Tibial nerve (tissue), 4 donors: ENCODE data around the gene ZFP42. TPM values are rescaled to one million over a fixed set of nuclear protein-coding genes. Genes with fewer than 3 reads are reported as not detected.
"Not testable (repeated sequence)": the region's sequence is repeated elsewhere in the genome, so short reads cannot be mapped to it uniquely, and the experiment has no call there.

ENCODE experiments used
- DNase-seq, 2 donors: peaks; one replicate each; pipeline ENCODE4 v3.0.0-alpha.2; 2019; ENCODE audit warnings: low spot score in 2 of 2
- H3K27ac ChIP-seq, 4 donors: fragments of 200-600 bp; sonication (generic) in 3 of 4; one replicate each; pipeline ENCODE4 v1.5.1; 2017 to 2019; ENCODE audit warnings: mild to moderate bottlenecking in 1 of 4
- H3K27me3 ChIP-seq, 2 donors: fragments of 200-600 bp; sonication (generic) in 1 of 2; one replicate each; pipeline versions ENCODE4 v1.5.1 to v1.6.0; 2017 to 2019
- H3K36me3 ChIP-seq, 3 donors: fragments of 200-600 bp; sonication (generic); one replicate each; pipeline ENCODE4 v1.5.1; 2018 to 2019
- H3K4me1 ChIP-seq, 4 donors: fragments of 200-600 bp; sonication (generic) in 3 of 4; one replicate each; pipeline ENCODE4 v1.5.1; 2017 to 2019
- H3K4me3 ChIP-seq, 4 donors: fragments of 200-600 bp; sonication (generic) in 3 of 4; one replicate each; pipeline ENCODE4 v1.5.1; 2017 to 2019; ENCODE audit warnings: mild to moderate bottlenecking in 1 of 4, moderate library complexity in 1 of 4
- H3K9me3 ChIP-seq, 4 donors: fragments of 200-600 bp; sonication (generic) in 3 of 4; one replicate each; pipeline ENCODE4 v1.5.1; 2017 to 2019
- CTCF ChIP-seq, 5 experiments: fragments of 200-600 bp in 3 of 5; fragments of 450-650 bp in 2 of 5; sonication (generic) in 3 of 5; IDR thresholded peaks; one replicate each; pipeline ENCODE4 v1.5.1; 2016 to 2019; ENCODE audit warnings: antibody characterized with exemption in 5 of 5, mild to moderate bottlenecking in 3 of 5, moderate library complexity in 2 of 5
- EP300 ChIP-seq, 2 donors: sonication (generic); formaldehyde crosslinking; IDR thresholded peaks; one replicate each; pipeline ENCODE4 v1.6.1; 2017; ENCODE audit warnings: antibody characterized with exemption in 2 of 2, mild to moderate bottlenecking in 1 of 2
- POLR2A ChIP-seq, 2 donors: fragments of 450-650 bp; IDR thresholded peaks; one replicate each; pipeline ENCODE4 v1.6.1; 2017; ENCODE audit warnings: antibody characterized with exemption in 2 of 2, mild to moderate bottlenecking in 2 of 2, moderate library complexity in 2 of 2
- WGBS, 2 donors: methylation state at CpG; one replicate each; pipeline ENCODE4 v1.1.5; 2018; 5-methylcytosine and 5-hydroxymethylcytosine counted together
- total RNA-seq, 4 donors: library from RNA; depleted of rRNA; stranded (reverse); fragments of >200 nt; gene quantifications; one replicate each; pipeline ENCODE4 v1.1.0, GENCODE V29; 2016

Gene ZFP42
- total RNA-seq, 4 donors from 2014 or later: not detected

- Histone ChIP-seq H3K36me3 (no peaks in the 10 kb centered on the region), H3K4me3 (no peak overlapping the region), H3K4me1 (no peaks in the 10 kb centered on the region), H3K9me3 (no peaks in the 10 kb centered on the region), H3K27ac (no peak overlapping the region), H3K27me3 (no peaks in the 10 kb centered on the region)
- DNase-seq: no peak
- TF ChIP-seq POLR2A (IDR thresholded peaks at IDR 0.05): no peak
- no peak for TF ChIP-seq EP300 (IDR thresholded peaks at IDR 0.05)
- TF ChIP-seq CTCF (IDR thresholded peaks at IDR 0.05): no peak
- WGBS, 2 donors: 61 to 70% methylated on average over 13 to 15 of the region's 15 CpGs
Observed at GRCh38 chr4:188042191-188042590, 46.6 kb downstream of the ZFP42 start.

- 92% methylated on average over 5 of the region's 5 CpGs for WGBS, 2 donors
- TF ChIP-seq EP300 (IDR thresholded peaks at IDR 0.05) (no peak), POLR2A (IDR thresholded peaks at IDR 0.05) (no peak), CTCF (IDR thresholded peaks at IDR 0.05) (no peak)
Observed at GRCh38 chr4:188043154-188043553, 47.6 kb downstream of the ZFP42 start.

GRCh38 chr4:188045461-188045860 is 49.9 kb downstream of the ZFP42 start:
- not testable (repeated sequence) for H3K27me3 ChIP-seq, H3K4me1 ChIP-seq, DNase-seq, H3K27ac ChIP-seq, H3K9me3 ChIP-seq, H3K4me3 ChIP-seq, H3K36me3 ChIP-seq
- 88 to 96% methylated on average over 10 of the region's 10 CpGs for WGBS, 2 donors

More at GRCh38 chr4:188043154-188043553, 47.6 kb downstream of the ZFP42 start:
- Histone ChIP-seq H3K36me3 (no peaks in the 10 kb centered on the region), H3K27ac (no peak overlapping the region), H3K27me3 (no peaks in the 10 kb centered on the region), H3K4me3 (no peak overlapping the region), H3K4me1 (no peaks in the 10 kb centered on the region), H3K9me3 (no peaks in the 10 kb centered on the region)
- no peak for DNase-seq

GRCh38 chr4:188046657-188047056 is 51.1 kb downstream of the ZFP42 start:
- no peak for TF ChIP-seq EP300 (IDR thresholded peaks at IDR 0.05)
- TF ChIP-seq CTCF (IDR thresholded peaks at IDR 0.05): no peak
- no peak for TF ChIP-seq POLR2A (IDR thresholded peaks at IDR 0.05)
- no peak overlapping the region for H3K27ac ChIP-seq
- 49 to 56% methylated on average over 3 of the region's 3 CpGs for WGBS, 2 donors
- H3K27me3 ChIP-seq: no peaks in the 10 kb centered on the region
- DNase-seq: no peak
- H3K36me3 ChIP-seq: no peaks in the 10 kb centered on the region
- H3K9me3 ChIP-seq: no peaks in the 10 kb centered on the region
- H3K4me1 ChIP-seq: no peaks in the 10 kb centered on the region
- H3K4me3 ChIP-seq: no peak overlapping the region

- Histone ChIP-seq H3K27ac (no peak overlapping the region), H3K4me1 (no peaks in the 10 kb centered on the region), H3K36me3 (no peaks in the 10 kb centered on the region), H3K27me3 (no peaks in the 10 kb centered on the region), H3K9me3 (no peaks in the 10 kb centered on the region), H3K4me3 (no peak overlapping the region)
- no peak for DNase-seq
- 87 to 93% methylated on average over 9 of the region's 9 CpGs for WGBS, 2 donors
- TF ChIP-seq CTCF (IDR thresholded peaks at IDR 0.05) (no peak), POLR2A (IDR thresholded peaks at IDR 0.05) (no peak), EP300 (IDR thresholded peaks at IDR 0.05) (no peak)
Observed at GRCh38 chr4:188053302-188053701, 57.7 kb downstream of the ZFP42 start.

Other genes starting within 250 kb of the ZFP42 start
- not detected for gene TRIML2, start 113.8 kb downstream of the ZFP42 start, total RNA-seq
- gene TRIML1, start 143.7 kb downstream of the ZFP42 start, total RNA-seq: not detected